K562 (cell line): Measurements from ENCODE around the gene LIX1L. TPM values are rescaled to one million over a fixed set of nuclear protein-coding genes. Genes with fewer than 3 reads are reported as not detected.

Experiments
- FOXM1 ChIP-seq, 2 experiments: fragments of 450-650 bp in 1 of 2; sonication (generic) in 1 of 2; formaldehyde crosslinking in 1 of 2; IDR thresholded peaks; 2 replicates each; pipeline versions ENCODE4 v1.6.1 to v1.9.0; 2017 to 2022; ENCODE audit warnings: low read depth in 2 of 2, mild to moderate bottlenecking in 2 of 2, missing genetic modification reagents in 1 of 2, moderate library complexity in 1 of 2
- HIVEP1 ChIP-seq: fragments of 250-450 bp; sonication (Bioruptor Pico); IDR thresholded peaks from 2 replicates; pipeline ENCODE4 v1.4.0; 2020; ENCODE audit warnings: mild to moderate bottlenecking
- HMGN3 ChIP-seq: IDR thresholded peaks from 2 replicates; pipeline ENCODE4 v1.6.1; 2011; ENCODE audit warnings: borderline replicate concordance, low read depth, mild to moderate bottlenecking, mixed read lengths, low read length; ENCODE audit not compliant: insufficient read length; ENCODE audit errors: extremely low read depth
- HNRNPLL ChIP-seq: fragments of 200-400 bp; formaldehyde crosslinking; IDR thresholded peaks from 2 replicates; pipeline ENCODE4 v1.6.1; 2017; ENCODE audit warnings: low read length, low read depth, mild to moderate bottlenecking; ENCODE audit not compliant: poor library complexity, severe bottlenecking
- HOXB6 ChIP-seq: fragments of 250-450 bp; sonication (Bioruptor Pico); IDR thresholded peaks from 2 replicates; pipeline ENCODE4 v1.5.1; 2022; ENCODE audit warnings: mild to moderate bottlenecking, borderline replicate concordance
- KAT2B ChIP-seq: IDR thresholded peaks from one replicate; pipeline ENCODE4 v1.6.1; 2012; ENCODE audit warnings: low read depth, mild to moderate bottlenecking, control low read depth, inconsistent platforms, low read length, moderate library complexity
- KLF13 ChIP-seq: fragments of 450-650 bp; IDR thresholded peaks from 2 replicates; pipeline ENCODE4 v1.6.1; 2016; ENCODE audit warnings: missing genetic modification characterization, low read depth, mild to moderate bottlenecking, missing compliant biosample characterization, moderate library complexity, borderline replicate concordance
- MCM7 ChIP-seq, 2 experiments: fragments of 450-650 bp; IDR thresholded peaks; 2 replicates each; pipeline ENCODE4 v1.6.1; 2016 to 2018
- MLX ChIP-seq, 2 experiments: fragments of 450-650 bp in 1 of 2; sonication (generic) in 1 of 2; formaldehyde crosslinking; conservative IDR thresholded peaks; 2 replicates each; pipeline versions ENCODE4 v1.4.0 to v1.8.1; 2020 to 2022; ENCODE audit warnings: mild to moderate bottlenecking in 1 of 2, missing genetic modification reagents in 1 of 2
- NUFIP1 ChIP-seq: fragments of 450-650 bp; IDR thresholded peaks from 2 replicates; pipeline ENCODE4 v1.6.1; 2018; ENCODE audit not compliant: partially characterized antibody
- TEAD4 ChIP-seq, 2 experiments: sonication (generic) in 1 of 2; formaldehyde crosslinking in 1 of 2; IDR thresholded peaks; 2 replicates each; pipeline versions ENCODE4 v1.6.1 to v1.8.0; 2012 to 2022; ENCODE audit warnings: borderline replicate concordance in 1 of 2, inconsistent platforms in 1 of 2, low read length in 1 of 2, mild to moderate bottlenecking in 1 of 2, missing genetic modification reagents in 1 of 2
- ZNF23 ChIP-seq: fragments of 250-450 bp; sonication (Bioruptor Pico); IDR thresholded peaks from 2 replicates; pipeline ENCODE4 v1.4.0; 2020; ENCODE audit warnings: mild to moderate bottlenecking
- ZNF232 ChIP-seq: sonication (generic); formaldehyde crosslinking; IDR thresholded peaks from 2 replicates; pipeline ENCODE4 v1.8.0; 2022; ENCODE audit warnings: mild to moderate bottlenecking, missing genetic modification reagents
- ZNF277 ChIP-seq: fragments of 250-450 bp; sonication (Bioruptor Pico); IDR thresholded peaks from 2 replicates; pipeline ENCODE4 v1.8.0; 2022; ENCODE audit warnings: inconsistent platforms, mild to moderate bottlenecking, moderate library complexity, borderline replicate concordance
- polyA plus RNA-seq, 8 experiments: library from polyadenylated mRNA; depleted of rRNA in 4 of 8; stranded (reverse) in 5 of 8; unstranded in 3 of 8; fragments of >200 nt; fragmentation: Nextera tagmentation in 2 of 8; fragmentation: Illumina TruSeq in 1 of 8; extraction: Ambion mirVana in 2 of 8; extraction: Trizol in 1 of 8; gene quantifications; 2 replicates each; pipeline versions ENCODE4 v1.2.1 to v1.2.3, GENCODE V29; 2011 to 2014; ENCODE audit warnings: inconsistent platforms in 1 of 8, missing spikeins in 1 of 8
- total RNA-seq, 7 experiments: library from RNA; depleted of rRNA in 6 of 7; stranded (reverse); fragments of >200 nt in 6 of 7; fragmentation: Illumina TruSeq in 2 of 7; extraction: Trizol in 2 of 7; gene quantifications; 2 replicates each; pipeline versions ENCODE4 v1.2.1 to v1.2.3, GENCODE V29; 2011 to 2021; ENCODE audit warnings: low replicate concordance in 1 of 7
- TF ChIP-seq, protein P1 (sequence below), 2 experiments: fragments of 200-800 bp in 1 of 2; sonication (Bioruptor generic) in 1 of 2; sonication (generic) in 1 of 2; formaldehyde crosslinking in 1 of 2; IDR thresholded peaks in 1 of 2; conservative IDR thresholded peaks in 1 of 2; 2 replicates each; pipeline versions ENCODE4 v1.5.0 to v1.6.1; 2016 to 2020; ENCODE audit warnings: missing compliant biosample characterization in 1 of 2, missing genetic modification characterization in 1 of 2, missing genetic modification reagents in 1 of 2
- TF ChIP-seq, protein P2 (sequence below), 2 experiments: fragments of 250-450 bp in 1 of 2; fragments of 450-650 bp in 1 of 2; sonication (Bioruptor Pico) in 1 of 2; IDR thresholded peaks; 2 replicates each; pipeline versions ENCODE4 v1.6.1 to v1.8.0; 2016 to 2021; ENCODE audit warnings: mild to moderate bottlenecking in 2 of 2, moderate library complexity in 2 of 2, missing compliant biosample characterization in 1 of 2, missing genetic modification characterization in 1 of 2
- TF ChIP-seq, protein P3 (sequence below): sonication (generic); formaldehyde crosslinking; IDR thresholded peaks from 2 replicates; pipeline ENCODE4 v1.5.0; 2020; ENCODE audit warnings: missing genetic modification reagents

LIX1L gene
- total and polyA plus RNA-seq, 9 of the 15 experiments (the other 6 are each of a cell fraction or from before 2014, with no cell fraction given): 4.6 to 26.5 (median 12.5) TPM

DNA sequence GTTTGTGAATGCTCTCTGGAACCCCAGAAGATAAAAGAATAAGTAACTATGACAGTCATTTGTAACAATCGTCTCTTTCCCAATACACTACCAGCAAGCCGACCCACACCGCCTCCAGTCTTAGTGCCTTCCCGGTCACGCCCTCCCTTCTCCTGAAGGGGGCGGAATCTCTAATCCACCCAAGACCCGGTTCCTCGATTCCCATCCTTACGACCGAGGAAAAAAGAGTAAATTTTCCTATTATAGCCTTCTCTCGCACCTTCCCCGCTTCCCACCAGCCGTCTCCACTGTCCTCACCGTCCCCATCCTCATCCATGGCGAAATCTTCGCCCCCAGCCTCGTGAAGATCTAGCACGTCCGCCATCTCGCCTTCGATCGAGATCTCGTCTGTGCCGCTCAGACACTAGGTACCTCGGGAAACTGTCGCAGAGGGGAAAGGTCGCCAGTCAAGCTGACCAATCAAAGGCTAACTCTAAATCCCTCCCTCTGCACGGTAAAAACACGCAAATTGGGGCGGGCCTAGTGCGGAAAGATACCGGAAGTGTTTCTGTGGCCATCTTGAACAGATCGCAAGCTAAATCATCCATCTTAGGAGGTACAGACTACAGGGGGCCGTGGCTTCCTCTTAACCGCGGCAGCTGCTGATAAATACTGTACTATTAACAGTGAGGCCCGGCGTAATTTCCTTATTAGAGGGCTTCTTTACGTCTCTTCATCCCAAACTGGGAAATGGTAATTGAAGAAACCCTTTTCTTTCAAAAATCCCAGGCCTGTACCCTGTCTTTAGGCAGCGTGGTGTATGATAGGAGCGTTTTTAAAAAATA, 30.5 kb downstream of the LIX1L start, which contains the start of gene RBM8A (continued):
- peak; percentile 48; the same call in 1 of the 2 replicates for TF ChIP-seq FOXM1 (IDR thresholded peaks at IDR 0.05; ENCODE audit: low read depth)
- TF ChIP-seq FOXM1 (CRISPR knock-in tag; IDR thresholded peaks at IDR 0.05; ENCODE audit: low read depth): no peak
- TF ChIP-seq TEAD4 (IDR thresholded peaks at IDR 0.05; ENCODE audit: low read length): peak; percentile 90
- TF ChIP-seq TEAD4 (CRISPR knock-in tag; IDR thresholded peaks at IDR 0.05; ENCODE audit: borderline replicate concordance): no peak
- TF ChIP-seq, protein P1, sequence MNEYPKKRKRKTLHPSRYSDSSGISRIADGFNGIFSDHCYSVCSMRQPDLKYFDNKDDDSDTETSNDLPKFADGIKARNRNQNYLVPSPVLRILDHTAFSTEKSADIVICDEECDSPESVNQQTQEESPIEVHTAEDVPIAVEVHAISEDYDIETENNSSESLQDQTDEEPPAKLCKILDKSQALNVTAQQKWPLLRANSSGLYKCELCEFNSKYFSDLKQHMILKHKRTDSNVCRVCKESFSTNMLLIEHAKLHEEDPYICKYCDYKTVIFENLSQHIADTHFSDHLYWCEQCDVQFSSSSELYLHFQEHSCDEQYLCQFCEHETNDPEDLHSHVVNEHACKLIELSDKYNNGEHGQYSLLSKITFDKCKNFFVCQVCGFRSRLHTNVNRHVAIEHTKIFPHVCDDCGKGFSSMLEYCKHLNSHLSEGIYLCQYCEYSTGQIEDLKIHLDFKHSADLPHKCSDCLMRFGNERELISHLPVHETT (CRISPR knock-in tag; conservative IDR thresholded peaks at IDR 0.05 in 1 of 2, IDR thresholded peaks at IDR 0.05 in 1 of 2): peak in 1 of 2 experiments; percentile 63; a peak in 2 of 4 replicates
- TF ChIP-seq MLX (CRISPR knock-in tag; conservative IDR thresholded peaks at IDR 0.05): 0 out of 4 replicates have a peak, but pooled peaks of 1 of the 2 experiments have one; percentile 58
- TF ChIP-seq, protein P2, sequence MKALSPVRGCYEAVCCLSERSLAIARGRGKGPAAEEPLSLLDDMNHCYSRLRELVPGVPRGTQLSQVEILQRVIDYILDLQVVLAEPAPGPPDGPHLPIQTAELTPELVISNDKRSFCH (CRISPR knock-in tag; IDR thresholded peaks at IDR 0.05): no peak
- TF ChIP-seq, protein P2 (tag; IDR thresholded peaks at IDR 0.05): peak; percentile 78; the same call in 1 of the 2 replicates
- no peak for TF ChIP-seq HOXB6
- TF ChIP-seq KAT2B: no peak
- TF ChIP-seq KLF13 (tag): peak; percentile 93
- TF ChIP-seq HNRNPLL: peak; percentile 83
- TF ChIP-seq ZNF232 (CRISPR knock-in tag): no peak
- TF ChIP-seq ZNF277 (CRISPR knock-in tag): no peak
- TF ChIP-seq HIVEP1 (CRISPR knock-in tag): no peak
- no peak for TF ChIP-seq HMGN3
- TF ChIP-seq, protein P3, sequence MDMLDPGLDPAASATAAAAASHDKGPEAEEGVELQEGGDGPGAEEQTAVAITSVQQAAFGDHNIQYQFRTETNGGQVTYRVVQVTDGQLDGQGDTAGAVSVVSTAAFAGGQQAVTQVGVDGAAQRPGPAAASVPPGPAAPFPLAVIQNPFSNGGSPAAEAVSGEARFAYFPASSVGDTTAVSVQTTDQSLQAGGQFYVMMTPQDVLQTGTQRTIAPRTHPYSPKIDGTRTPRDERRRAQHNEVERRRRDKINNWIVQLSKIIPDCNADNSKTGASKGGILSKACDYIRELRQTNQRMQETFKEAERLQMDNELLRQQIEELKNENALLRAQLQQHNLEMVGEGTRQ (CRISPR knock-in tag): no peak
- TF ChIP-seq NUFIP1: peak; percentile 31
- TF ChIP-seq ZNF23: no peak
- peak in 1 of 2 experiments; percentile 13; a peak in 1 of 4 replicates for TF ChIP-seq MCM7 (IDR thresholded peaks at IDR 0.05)
